GM06990 (cell line): ENCODE measurements around the gene TSPAN33.

Source experiments
- DNase-seq: peaks from one replicate; pipeline ENCODE4 v3.0.0-alpha.2; 2011; ENCODE audit not compliant: insufficient read length; ENCODE audit errors: extremely low read depth
- H3K27me3 ChIP-seq: replicated peaks from 2 replicates; pipeline ENCODE4 v1.6.0; 2011; ENCODE audit warnings: low read length; ENCODE audit not compliant: control insufficient read depth, insufficient read depth
- H3K36me3 ChIP-seq: 2 replicates; pipeline ENCODE4 v1.5.1; 2011; ENCODE audit warnings: low read length; ENCODE audit not compliant: control insufficient read depth, insufficient read depth
- H3K4me3 ChIP-seq: replicated peaks from 2 replicates; pipeline ENCODE4 v1.5.1; 2011; ENCODE audit warnings: low read depth, mild to moderate bottlenecking, control low read depth, low read length
- CTCF ChIP-seq: IDR thresholded peaks from 2 replicates; pipeline ENCODE4 v1.5.1; 2011; ENCODE audit warnings: low read length, control low read depth, mild to moderate bottlenecking, inconsistent platforms; ENCODE audit not compliant: insufficient read depth, poor library complexity, severe bottlenecking

TSPAN33 gene

GRCh38 chr7:129184981-129185670 is 40.6 kb downstream of the TSPAN33 start:
- TF ChIP-seq CTCF: no peak
- Histone ChIP-seq H3K36me3 (no peaks in the 10 kb centered on the region), H3K27me3 (no peaks in the 10 kb centered on the region), H3K4me3 (no peak overlapping the region)
- DNase-seq: no peak

GRCh38 chr7:129186749-129187260 is 42.3 kb downstream of the TSPAN33 start:
- H3K36me3 ChIP-seq: no peaks in the 10 kb centered on the region
- H3K27me3 ChIP-seq: no peaks in the 10 kb centered on the region
- no peak for DNase-seq
- H3K4me3 ChIP-seq: no peak overlapping the region
- no peak for TF ChIP-seq CTCF

GRCh38 chr7:129187681-129188371 is 43.3 kb downstream of the TSPAN33 start:
- H3K4me3 ChIP-seq: peak overlapping the region; percentile 60

GRCh38 chr7:129188372-129188891 is 43.9 kb downstream of the TSPAN33 start, which contains the start of gene SMO:
TSS of gene SMO (plus strand) at chr7:129188633. CDS start at chr7:129189152, 519 bp downstream.
- Histone ChIP-seq H3K36me3 (no peaks in the 10 kb centered on the region), H3K4me3 (peak within 1 kb of the TSS; percentile 60), H3K27me3 (no peaks in the 10 kb centered on the region; the same call in 1 of the 2 replicates)
- DNase-seq: no peak
- no peak for TF ChIP-seq CTCF

More at GRCh38 chr7:129187681-129188371, 43.3 kb downstream of the TSPAN33 start:
- no peak for TF ChIP-seq CTCF
- no peak for DNase-seq
- no peaks in the 10 kb centered on the region for H3K36me3 ChIP-seq
- no peaks in the 10 kb centered on the region; the same call in 1 of the 2 replicates for H3K27me3 ChIP-seq

GRCh38 chr7:129188892-129189660 is 44.6 kb downstream of the TSPAN33 start:
- no peaks in the 10 kb centered on the region for H3K36me3 ChIP-seq
- peak overlapping the region; percentile 60 for H3K4me3 ChIP-seq
- no peak for TF ChIP-seq CTCF
- no peak for DNase-seq
- H3K27me3 ChIP-seq: no peaks in the 10 kb centered on the region; the same call in 1 of the 2 replicates
